ENCODE measurements around the gene RABGGTB.
"Not testable (repeated sequence)": the region's sequence is repeated elsewhere in the genome, so short reads cannot be mapped to it uniquely, and the experiment has no call there.

Gene RABGGTB

GRCh38 chr1:75796376-75797272, 10.6 kb downstream of the RABGGTB start, which contains the start of gene MSH4:
MSH4 (plus strand) TSS chr1:75796882; CDS start chr1:75796986, 104 bp downstream.
- DNase-seq (ENCODE audit: low spot score) = peak; percentile 16
- in situ Hi-C loops (cut with MboI; ENCODE audit: low sequenced_read_pairs, unreplicated experiment) = no loop called here

DNA sequence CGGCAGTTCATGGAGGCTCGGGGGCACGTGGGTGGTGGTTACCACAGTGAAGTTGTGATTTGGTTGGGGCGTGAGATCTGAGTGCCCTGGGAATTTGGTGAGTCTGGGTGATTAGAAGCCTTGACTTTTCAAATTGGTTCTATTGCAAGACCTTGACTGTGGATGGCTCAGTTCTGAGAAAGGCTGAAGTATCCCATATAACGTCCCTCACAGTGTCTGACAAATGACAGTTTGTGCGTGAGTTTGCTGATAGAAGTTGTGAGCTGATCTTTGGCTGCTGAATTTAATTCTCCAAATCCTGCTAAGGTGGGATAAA, 11.2 kb downstream of the RABGGTB start:
- no peak for TF ChIP-seq CTCF (IDR thresholded peaks at IDR 0.05; ENCODE audit: borderline replicate concordance, control extremely low read depth, extremely low read depth, insufficient read depth, missing control alignments)
- in situ Hi-C loops (cut with MboI; ENCODE audit: low sequenced_read_pairs, unreplicated experiment) = no loop called here
- DNase-seq (ENCODE audit: low spot score) = no peak

More at GRCh38 chr1:75796376-75797272, 10.6 kb downstream of the RABGGTB start, which contains the start of gene MSH4:
- TF ChIP-seq CTCF (IDR thresholded peaks at IDR 0.05; ENCODE audit: borderline replicate concordance, control extremely low read depth, extremely low read depth, insufficient read depth, missing control alignments) = no peak

DNA sequence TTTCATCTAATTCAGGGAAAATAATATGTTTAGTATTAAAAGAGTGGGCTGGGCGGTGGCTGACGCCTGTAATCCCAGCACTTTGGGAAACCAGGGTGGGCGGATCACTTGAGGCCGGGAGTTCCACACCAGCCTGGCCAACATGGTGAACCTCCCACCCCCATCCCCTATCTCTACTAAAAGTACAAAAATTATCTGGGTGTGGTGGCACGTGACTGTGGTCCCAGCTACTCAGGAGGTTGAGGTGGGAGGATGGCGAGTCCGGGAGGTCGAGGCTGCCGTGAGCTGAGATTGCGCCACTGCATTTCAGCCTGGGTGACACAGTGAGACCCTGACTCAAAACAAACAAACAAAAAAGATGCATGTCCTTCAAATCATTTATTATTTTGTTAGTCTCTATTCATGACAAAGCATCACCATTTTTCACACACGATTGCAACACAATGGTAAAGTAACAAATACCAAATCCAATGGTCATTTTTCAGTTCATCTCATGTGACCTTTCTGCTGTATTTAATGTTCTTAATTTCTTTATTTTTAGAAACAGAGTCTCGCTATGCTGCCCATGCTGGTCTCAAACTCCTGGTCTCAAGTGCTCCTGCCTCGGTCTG, 11.7 kb downstream of the RABGGTB start:
- no peak for TF ChIP-seq CTCF (IDR thresholded peaks at IDR 0.05; ENCODE audit: borderline replicate concordance, control extremely low read depth, extremely low read depth, insufficient read depth, missing control alignments)
- DNase-seq (ENCODE audit: low spot score) = no peak
- in situ Hi-C loops (cut with MboI; ENCODE audit: low sequenced_read_pairs, unreplicated experiment) = no loop called here

- DNase-seq (ENCODE audit: low spot score); in situ Hi-C loops (cut with MboI; ENCODE audit: low sequenced_read_pairs, unreplicated experiment): not testable (repeated sequence)
These were observed 15.4 kb downstream of the RABGGTB start for GRCh38 chr1:75801480-75801879.

DNA sequence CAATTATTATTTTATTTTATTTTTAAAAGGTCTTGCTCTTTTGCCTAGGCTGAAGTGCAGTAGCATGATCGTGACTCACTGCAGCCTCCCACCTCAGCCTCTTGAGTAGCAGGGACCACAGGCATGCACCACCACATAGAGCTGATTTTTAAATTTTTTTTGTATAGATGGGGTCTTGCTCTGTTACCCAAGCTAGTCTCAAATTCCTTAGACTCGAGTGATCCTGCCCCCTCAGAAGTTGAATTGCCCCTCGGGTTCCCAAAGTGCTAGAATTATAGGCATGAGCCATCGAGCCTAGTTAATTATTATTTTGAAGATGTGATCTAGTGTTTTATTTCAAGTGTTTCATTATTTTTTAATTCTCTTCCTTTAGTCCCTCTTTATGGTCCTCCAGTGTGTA, 22.9 kb downstream of the RABGGTB start:
- no peak for TF ChIP-seq CTCF (IDR thresholded peaks at IDR 0.05; ENCODE audit: borderline replicate concordance, control extremely low read depth, extremely low read depth, insufficient read depth, missing control alignments)
- in situ Hi-C loops (cut with MboI; ENCODE audit: low sequenced_read_pairs, unreplicated experiment) = no loop called here
- no peak for DNase-seq (ENCODE audit: low spot score)

DNA sequence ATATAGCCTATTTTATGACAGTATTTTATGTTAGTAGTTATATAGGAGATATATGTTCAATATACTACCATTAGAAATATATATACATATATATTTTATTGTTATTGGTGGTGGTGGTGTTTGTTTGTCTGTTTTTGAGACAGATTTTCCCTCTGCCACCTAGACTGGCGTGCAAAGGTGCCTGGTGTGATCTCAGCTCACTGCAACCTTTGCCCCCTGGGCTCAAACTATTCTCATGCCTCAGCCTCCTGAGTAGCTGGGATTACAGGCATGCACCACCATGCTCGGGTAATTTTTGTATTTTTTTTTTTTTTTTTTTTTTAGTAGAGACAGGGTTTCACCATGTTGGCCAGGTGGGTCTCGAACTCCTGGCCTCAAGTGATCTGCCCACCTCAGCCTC, 24.1 kb downstream of the RABGGTB start:
- in situ Hi-C loops (cut with MboI; ENCODE audit: low sequenced_read_pairs, unreplicated experiment); DNase-seq (ENCODE audit: low spot score): not testable (repeated sequence)

GRCh38 chr1:75811211-75811981, 25.3 kb downstream of the RABGGTB start:
- in situ Hi-C loops (cut with MboI; ENCODE audit: low sequenced_read_pairs, unreplicated experiment) = no loop called here
- DNase-seq (ENCODE audit: low spot score) = no peak
- no peak for TF ChIP-seq CTCF (IDR thresholded peaks at IDR 0.05; ENCODE audit: borderline replicate concordance, control extremely low read depth, extremely low read depth, insufficient read depth, missing control alignments)

Data from GM13976 (cell line).